Heart right ventricle (tissue), 16 donors: ENCODE results near the gene TFRC. TPM values are rescaled to one million over a fixed set of nuclear protein-coding genes. Genes with fewer than 3 reads are reported as not detected.
"Not testable (repeated sequence)": the region's sequence is repeated elsewhere in the genome, so short reads cannot be mapped to it uniquely, and the experiment has no call there.

Experiments
- ATAC-seq, 8 donors: fragments of 200-7000 bp; cut with Tn5 transposase; one replicate each; pipeline ENCODE4 v1.9.1; 2020; ENCODE audit warnings: mild to moderate bottlenecking in 8 of 8, moderate library complexity in 8 of 8, moderate number of reproducible peaks in 1 of 8
- DNase-seq, 2 donors: peaks; one replicate each; pipeline ENCODE4 v3.0.0-alpha.2; 2020
- H3K27ac ChIP-seq, 10 donors: fragments of 200-600 bp; sonication (generic) in 2 of 10; one replicate each; pipeline versions ENCODE4 v1.5.0 to v1.8.0; 2020 to 2022; ENCODE audit warnings: mild to moderate bottlenecking in 3 of 10
- H3K27me3 ChIP-seq, 7 donors: fragments of 200-600 bp; one replicate each; pipeline ENCODE4 v1.8.0; 2021 to 2022; ENCODE audit warnings: mild to moderate bottlenecking in 2 of 7
- H3K36me3 ChIP-seq, 9 donors: fragments of 200-600 bp; sonication (generic) in 1 of 9; one replicate each; pipeline versions ENCODE4 v1.5.0 to v1.8.0; 2020 to 2022; ENCODE audit warnings: mild to moderate bottlenecking in 2 of 9
- H3K4me1 ChIP-seq, 9 donors: fragments of 200-600 bp; sonication (generic) in 1 of 9; one replicate each; pipeline versions ENCODE4 v1.5.0 to v1.8.0; 2020 to 2022; ENCODE audit warnings: mild to moderate bottlenecking in 4 of 9
- H3K4me3 ChIP-seq, 10 donors: fragments of 200-600 bp; sonication (generic) in 2 of 10; one replicate each; pipeline versions ENCODE4 v1.5.0 to v1.8.0; 2020 to 2022; ENCODE audit warnings: mild to moderate bottlenecking in 7 of 10, moderate library complexity in 2 of 10
- H3K9me3 ChIP-seq, 11 donors: fragments of 200-600 bp in 10 of 11; sonication (generic) in 2 of 11; one replicate each; pipeline versions ENCODE4 v1.5.0 to v1.8.0; 2013 to 2022; ENCODE audit warnings: mild to moderate bottlenecking in 2 of 11, control low read depth in 1 of 11, moderate library complexity in 1 of 11
- WGBS, 2 donors: extraction: QIAGEN DNeasy Blood & Tissue Kit; methylation state at CpG; one replicate each; pipeline ENCODE4 v1.1.7; 2013; ENCODE audit warnings: inconsistent platforms in 1 of 2; 5-methylcytosine and 5-hydroxymethylcytosine counted together
- intact Hi-C, 10 donors: fragments of 100-400 bp; cut with DNase I; formaldehyde crosslinking; loops; one replicate each; pipeline versions ENCODE4 v1.11.1 to v1.14.2; 2022
- polyA plus RNA-seq, 2 donors: library from polyadenylated mRNA; stranded (reverse); fragments of 200-250 nt; gene quantifications; one replicate each; pipeline ENCODE4 v1.2.3, GENCODE V29; 2013
- total RNA-seq, 10 donors: library from RNA; stranded (reverse); fragmentation: NEBNext Ultra II Directional in 3 of 10; extraction: Animal tissue kit (Norgen Biotek cat#: 25700) in 3 of 10; gene quantifications; one replicate each; pipeline versions ENCODE4 v1.2.1 to v1.2.4, GENCODE V29; 2021 to 2023
- TF ChIP-seq, protein P1 (sequence below), 9 donors: fragments of 200-600 bp; sonication (generic) in 2 of 9; IDR thresholded peaks; one replicate each; pipeline versions ENCODE4 v1.5.0 to v1.8.0; 2021 to 2022; ENCODE audit warnings: antibody characterized with exemption in 9 of 9, mild to moderate bottlenecking in 5 of 9, moderate library complexity in 1 of 9
- donor health status: Arrhythmogenic right ventricular cardiomyopathy.
- donor health status: ischemic (EF 13 %, LVEDD 7.1; RV severe dilation, severe dysfunction).
- donor health status: healthy with polysubstance abuse.
- donor health status: DM: no; HTN: yes; CAD: no.
- donor health status: DM: no; HTN: no; CAD: no.
- donor health status: ischemic (EF 25% LVEDD 6.9; RV normal size, moderate dysfunction).
- donor health status: ischemic (EF 25% LVEDD 5.7; RV mildly dilated, moderate dysfunction).
- donor health status: healthy.
- donor health status: DM: yes; HTN: yes; CAD: no.
- donor health status: Ischemic cardiomyopathy.
- donor health status: ischemic (EF 35%, LVEDD 5.7; RV mildly dilated, moderate dysfunction).
- donor health status: nonischemic (EF 11% LVEDD 7.7; RV severe dilation, severe dysfunction).
- donor health status: DM: yes; HTN: yes; CAD: no.
- donor health status: PGD.
- donor health status: ischemic (EF 29% LVEDD 5.4; RV normal size, mild dysfunction).
- donor health status: nonischemic (EF 23%, LVEDD 6.1; RV moderate dilation, normal function).

TFRC gene
- total and polyA plus RNA-seq, 12 donors, result 25.7 to 300 (median 81.5) TPM

DNA sequence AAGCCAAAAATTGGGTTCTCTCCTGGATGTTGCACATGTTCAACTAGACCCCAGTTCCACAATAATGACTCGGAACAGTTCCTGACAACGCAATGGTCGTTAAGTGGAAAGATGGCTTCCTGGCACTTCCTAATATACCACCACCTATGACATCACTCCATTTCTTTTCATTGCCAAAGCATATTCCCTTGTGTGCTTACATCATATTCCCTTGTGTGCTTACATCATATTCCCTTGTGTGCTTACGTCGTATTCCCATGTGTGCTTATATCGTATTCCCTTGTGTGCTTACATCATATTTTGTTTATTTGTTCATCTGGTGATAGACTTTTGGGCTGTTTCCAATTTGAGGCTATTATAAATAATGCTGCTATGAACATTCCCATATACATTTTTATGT, 39.2 kb downstream of the TFRC start:
- 85 to 87% methylated on average over 6 of the region's 6 CpGs for WGBS, 2 donors
- H3K4me1 ChIP-seq, result no peaks in the 10 kb centered on the region
- H3K4me3 ChIP-seq, result no peak overlapping the region
- H3K27ac ChIP-seq, result no peak overlapping the region
- no peak for DNase-seq
- TF ChIP-seq, protein P1, sequence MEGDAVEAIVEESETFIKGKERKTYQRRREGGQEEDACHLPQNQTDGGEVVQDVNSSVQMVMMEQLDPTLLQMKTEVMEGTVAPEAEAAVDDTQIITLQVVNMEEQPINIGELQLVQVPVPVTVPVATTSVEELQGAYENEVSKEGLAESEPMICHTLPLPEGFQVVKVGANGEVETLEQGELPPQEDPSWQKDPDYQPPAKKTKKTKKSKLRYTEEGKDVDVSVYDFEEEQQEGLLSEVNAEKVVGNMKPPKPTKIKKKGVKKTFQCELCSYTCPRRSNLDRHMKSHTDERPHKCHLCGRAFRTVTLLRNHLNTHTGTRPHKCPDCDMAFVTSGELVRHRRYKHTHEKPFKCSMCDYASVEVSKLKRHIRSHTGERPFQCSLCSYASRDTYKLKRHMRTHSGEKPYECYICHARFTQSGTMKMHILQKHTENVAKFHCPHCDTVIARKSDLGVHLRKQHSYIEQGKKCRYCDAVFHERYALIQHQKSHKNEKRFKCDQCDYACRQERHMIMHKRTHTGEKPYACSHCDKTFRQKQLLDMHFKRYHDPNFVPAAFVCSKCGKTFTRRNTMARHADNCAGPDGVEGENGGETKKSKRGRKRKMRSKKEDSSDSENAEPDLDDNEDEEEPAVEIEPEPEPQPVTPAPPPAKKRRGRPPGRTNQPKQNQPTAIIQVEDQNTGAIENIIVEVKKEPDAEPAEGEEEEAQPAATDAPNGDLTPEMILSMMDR (IDR thresholded peaks at IDR 0.05), result no peak
- H3K27me3 ChIP-seq, result no peaks in the 10 kb centered on the region
- intact Hi-C loops, result no loop called here
- peaks cover 0 to 14% (median 0%) of the 10 kb centered on the region in 11 donors for H3K9me3 ChIP-seq
- ATAC-seq, result no peak
- peaks cover 0 to 12% (median 0%) of the 10 kb centered on the region in 9 donors for H3K36me3 ChIP-seq

DNA sequence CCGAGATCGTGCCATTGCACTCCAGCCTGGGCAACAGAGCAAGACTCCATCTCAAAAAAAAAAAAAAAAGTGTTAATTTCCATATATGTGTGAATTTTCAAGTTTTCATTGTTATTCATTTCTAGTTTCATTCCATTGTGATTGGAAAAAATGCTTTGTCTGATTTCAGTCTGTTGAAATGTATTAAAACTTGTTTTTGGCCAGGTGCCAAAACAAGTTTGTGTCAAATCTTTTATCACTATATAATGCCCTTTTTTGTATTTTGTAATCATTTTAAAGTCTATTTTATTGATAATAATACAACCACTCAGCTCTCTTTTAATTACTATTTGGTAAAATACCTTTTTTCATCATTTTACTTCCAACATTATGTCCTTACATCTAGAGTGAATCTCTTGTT, 42.5 kb downstream of the TFRC start:
- no peak overlapping the region for H3K4me3 ChIP-seq
- H3K27ac ChIP-seq, result no peak overlapping the region
- WGBS, 2 donors, result 95 to 100% methylated on average over 2 of the region's 2 CpGs
- no peaks in the 10 kb centered on the region for H3K4me1 ChIP-seq
- TF ChIP-seq, protein P1 (IDR thresholded peaks at IDR 0.05), result no peak
- H3K36me3 ChIP-seq, result peaks cover 0 to under 1% (median 0%) of the 10 kb centered on the region in 9 donors
- intact Hi-C loops, result no loop called here
- ATAC-seq (no peak), DNase-seq (no peak)
- H3K9me3 ChIP-seq, result peaks cover 0 to 14% (median 0%) of the 10 kb centered on the region in 11 donors
- no peaks in the 10 kb centered on the region for H3K27me3 ChIP-seq

DNA sequence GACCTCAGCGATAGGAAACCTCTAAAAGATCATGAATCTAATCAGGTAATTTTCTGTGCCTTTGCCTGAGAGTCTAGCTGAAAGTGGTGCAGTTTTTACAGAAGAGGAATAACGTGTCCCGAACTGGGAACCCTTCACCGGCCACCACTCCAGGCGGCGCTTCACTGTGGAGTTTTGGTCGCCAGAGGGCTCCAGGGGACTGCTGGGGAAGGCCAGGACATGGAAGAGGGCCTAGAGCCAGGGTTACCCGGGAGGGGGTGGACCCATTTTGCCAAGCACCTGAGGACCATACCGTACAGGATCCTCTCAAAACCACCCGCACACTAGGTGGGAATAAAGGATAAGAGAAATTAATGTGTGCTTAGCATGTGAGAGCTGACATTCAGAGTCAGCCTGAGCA, 55.8 kb downstream of the TFRC start:
- H3K27ac ChIP-seq, H3K36me3 ChIP-seq, H3K4me3 ChIP-seq, intact Hi-C loops, H3K4me1 ChIP-seq, H3K9me3 ChIP-seq: not testable (repeated sequence)
- WGBS, 2 donors, result 26 to 32% methylated on average over 10 of the region's 10 CpGs
- ATAC-seq (peak in 4 of 8 donors; percentile 53 to 64 (median 58)), DNase-seq (peak; percentile 12 to 27)
- TF ChIP-seq, protein P1 (IDR thresholded peaks at IDR 0.05), result peak in 7 of 9 donors; percentile 33 to 55 (median 42)
- H3K27me3 ChIP-seq, result peaks cover 0 to 21% (median 6%) of the 10 kb centered on the region in 7 donors

DNA sequence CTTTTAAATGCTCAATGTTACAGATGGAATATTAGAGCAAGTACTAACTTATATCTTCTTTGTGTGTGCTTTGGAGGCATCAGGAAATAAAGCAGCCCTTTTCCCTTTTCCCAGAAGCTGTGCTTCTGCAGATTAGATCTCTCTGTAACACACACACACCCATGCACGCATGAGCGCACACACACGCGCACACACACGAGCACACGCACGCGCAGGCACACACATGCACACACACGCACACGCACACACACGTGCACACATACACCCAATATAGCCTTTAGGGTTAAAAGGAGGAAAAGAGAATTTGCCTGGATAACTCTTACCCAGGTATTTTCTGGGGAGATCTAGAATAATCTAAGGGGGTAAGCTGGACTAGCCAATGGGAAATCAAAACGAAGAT, 56.9 kb downstream of the TFRC start:
- intact Hi-C loops, result no loop called here
- no peak overlapping the region for H3K27ac ChIP-seq
- TF ChIP-seq, protein P1 (IDR thresholded peaks at IDR 0.05), result no peak
- H3K4me3 ChIP-seq, result no peak overlapping the region
- 81% methylated on average over 12 of the region's 12 CpGs for whole genome bisulfite sequencing, 2 donors
- H3K4me1 ChIP-seq, result no peaks in the 10 kb centered on the region
- no peaks in the 10 kb centered on the region for H3K36me3 ChIP-seq
- no peak for DNase-seq
- no peaks in the 10 kb centered on the region for H3K9me3 ChIP-seq
- H3K27me3 ChIP-seq, result peaks cover 0 to 21% (median 6%) of the 10 kb centered on the region in 7 donors
- no peak for ATAC-seq
